Sigmoid colon (tissue), 4 donors: ENCODE measurements around the gene C13orf46.

Experiments
- EP300 ChIP-seq, 4 donors: sonication (generic); formaldehyde crosslinking; IDR thresholded peaks; one replicate each; pipeline ENCODE4 v1.6.1; 2017; ENCODE audit warnings: antibody characterized with exemption in 4 of 4
- POLR2AphosphoS5 ChIP-seq, 4 donors: sonication (generic); formaldehyde crosslinking; IDR thresholded peaks; one replicate each; pipeline ENCODE4 v1.6.1; 2017; ENCODE audit warnings: antibody characterized with exemption in 4 of 4
- TF ChIP-seq, protein P1 (sequence below), 4 experiments: fragments of 450-650 bp in 3 of 4; fragments of 200-600 bp in 1 of 4; IDR thresholded peaks; one replicate each; pipeline ENCODE4 v1.5.1; 2016 to 2019; ENCODE audit warnings: antibody characterized with exemption in 4 of 4, mild to moderate bottlenecking in 3 of 4, moderate library complexity in 2 of 4

DNA sequence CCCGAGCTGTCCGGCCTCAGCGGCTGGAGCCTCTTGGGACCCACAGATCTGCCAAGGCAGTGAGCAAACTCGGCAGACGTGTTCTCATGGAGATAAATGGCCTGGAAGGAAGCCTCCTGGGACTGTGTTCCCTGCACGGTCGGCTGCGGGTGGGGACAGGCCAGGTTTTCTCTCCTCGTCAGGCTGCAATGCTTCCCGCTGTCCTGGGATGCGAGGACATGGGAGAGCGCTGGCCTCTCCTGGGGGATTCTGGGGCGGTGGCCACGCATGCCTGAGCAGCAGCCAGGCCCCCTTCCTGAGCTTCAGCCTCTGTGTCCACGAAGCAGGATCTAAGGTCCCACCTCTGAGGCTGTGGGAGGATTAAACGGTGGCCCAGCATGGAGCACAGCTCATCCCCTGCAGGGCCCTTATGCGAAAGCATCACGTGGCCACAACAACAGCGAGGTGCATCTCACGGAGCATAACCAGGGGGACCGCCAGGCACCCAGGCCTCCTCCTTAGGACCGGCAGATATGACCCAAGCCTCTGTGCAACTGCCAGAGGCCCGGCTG lies 21.2 kb upstream of the C13orf46 start:
- TF ChIP-seq POLR2AphosphoS5 (IDR thresholded peaks at IDR 0.05) (no peak), EP300 (IDR thresholded peaks at IDR 0.05) (no peak)
- TF ChIP-seq, protein P1, sequence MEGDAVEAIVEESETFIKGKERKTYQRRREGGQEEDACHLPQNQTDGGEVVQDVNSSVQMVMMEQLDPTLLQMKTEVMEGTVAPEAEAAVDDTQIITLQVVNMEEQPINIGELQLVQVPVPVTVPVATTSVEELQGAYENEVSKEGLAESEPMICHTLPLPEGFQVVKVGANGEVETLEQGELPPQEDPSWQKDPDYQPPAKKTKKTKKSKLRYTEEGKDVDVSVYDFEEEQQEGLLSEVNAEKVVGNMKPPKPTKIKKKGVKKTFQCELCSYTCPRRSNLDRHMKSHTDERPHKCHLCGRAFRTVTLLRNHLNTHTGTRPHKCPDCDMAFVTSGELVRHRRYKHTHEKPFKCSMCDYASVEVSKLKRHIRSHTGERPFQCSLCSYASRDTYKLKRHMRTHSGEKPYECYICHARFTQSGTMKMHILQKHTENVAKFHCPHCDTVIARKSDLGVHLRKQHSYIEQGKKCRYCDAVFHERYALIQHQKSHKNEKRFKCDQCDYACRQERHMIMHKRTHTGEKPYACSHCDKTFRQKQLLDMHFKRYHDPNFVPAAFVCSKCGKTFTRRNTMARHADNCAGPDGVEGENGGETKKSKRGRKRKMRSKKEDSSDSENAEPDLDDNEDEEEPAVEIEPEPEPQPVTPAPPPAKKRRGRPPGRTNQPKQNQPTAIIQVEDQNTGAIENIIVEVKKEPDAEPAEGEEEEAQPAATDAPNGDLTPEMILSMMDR (IDR thresholded peaks at IDR 0.05), result no peak
